IMR-90 (cell line): ENCODE measurements around the gene RBM15B. TPM values are rescaled to one million over a fixed set of nuclear protein-coding genes. Genes with fewer than 3 reads are reported as not detected.

ENCODE experiments used
- ATAC-seq: fragments of 200-7000 bp; cut with Tn5 transposase; 2 replicates; pipeline ENCODE4 v1.9.1; 2020; ENCODE audit warnings: low read depth, mild to moderate bottlenecking, moderate library complexity
- BruUV-seq: library from RNA; stranded (reverse); fragments of 400-500 nt; replicated peaks from 2 replicates; lab custom pipeline; 2021; lab: Mats Ljungman, UMichigan
- CTCF ChIA-PET: fragments of 300-600 bp; formaldehyde crosslinking; extraction: SDS; loops from one replicate; lab custom pipeline; 2021; ENCODE audit warnings: antibody characterized with exemption; lab: Yijun Ruan, JAX
- POLR2A ChIA-PET: fragments of 300-600 bp; sonication (Branson Sonifier 250); formaldehyde crosslinking; loops from one replicate; lab custom pipeline; 2022; ENCODE audit warnings: antibody characterized with exemption; ENCODE audit not compliant: unreplicated experiment; lab: Charles Lee
- DNase-seq: peaks from one replicate; pipeline ENCODE4 v3.0.0; 2013
- H2AFZ ChIP-seq: replicated peaks from 2 replicates; pipeline ENCODE3; 2013; ENCODE audit warnings: low read length, mild to moderate bottlenecking; ENCODE audit not compliant: poor library complexity
- H2AK5ac ChIP-seq: 2 replicates; pipeline ENCODE4 v1.6.1; 2013; ENCODE audit warnings: low read depth, low read length, inconsistent platforms
- H2AK9ac ChIP-seq: replicated peaks from 2 replicates; pipeline ENCODE3; 2013; ENCODE audit warnings: mild to moderate bottlenecking, low read depth, low read length, moderate library complexity; ENCODE audit not compliant: poor library complexity
- H2BK120ac ChIP-seq: 2 replicates; pipeline ENCODE4 v1.6.1; 2013; ENCODE audit warnings: low read depth, low read length, inconsistent platforms
- H2BK15ac ChIP-seq: 3 replicates; pipeline ENCODE4 v1.6.1; 2013; ENCODE audit warnings: low read depth, low read length, inconsistent platforms
- H2BK20ac ChIP-seq: 2 replicates; pipeline ENCODE4 v1.6.1; 2013; ENCODE audit warnings: low read depth, mild to moderate bottlenecking, inconsistent platforms, low read length, moderate library complexity
- H2BK5ac ChIP-seq: 2 replicates; pipeline ENCODE4 v1.6.1; 2013; ENCODE audit warnings: mild to moderate bottlenecking, low read depth, low read length, inconsistent platforms; ENCODE audit not compliant: poor library complexity, severe bottlenecking
- H3K14ac ChIP-seq: replicated peaks from 2 replicates; pipeline ENCODE4 v1.6.1; 2013; ENCODE audit warnings: low read depth, low read length, inconsistent platforms
- H3K18ac ChIP-seq: 2 replicates; pipeline ENCODE4 v1.6.1; 2013; ENCODE audit warnings: low read depth, low read length, control low read depth
- H3K23ac ChIP-seq: 2 replicates; pipeline ENCODE4 v1.6.1; 2013; ENCODE audit warnings: low read depth, low read length, inconsistent platforms
- H3K27ac ChIP-seq: 2 replicates; pipeline ENCODE4 v1.5.1; 2013; ENCODE audit warnings: mild to moderate bottlenecking, control low read depth, low read length; ENCODE audit not compliant: insufficient read depth
- H3K27me3 ChIP-seq: 2 replicates; pipeline ENCODE4 v1.6.1; 2013; ENCODE audit warnings: low read length; ENCODE audit not compliant: control insufficient read depth, insufficient read depth
- H3K36me3 ChIP-seq: 2 replicates; pipeline ENCODE4 v1.6.1; 2013; ENCODE audit warnings: low read length, mixed read lengths; ENCODE audit not compliant: control insufficient read depth, insufficient read depth
- H3K4ac ChIP-seq: 2 replicates; pipeline ENCODE4 v1.6.1; 2013; ENCODE audit warnings: low read depth, low read length, inconsistent platforms
- H3K4me1 ChIP-seq: 2 replicates; pipeline ENCODE4 v1.6.1; 2013; ENCODE audit warnings: low read length, mixed read lengths; ENCODE audit not compliant: control insufficient read depth, insufficient read depth
- H3K4me2 ChIP-seq: 2 replicates; pipeline ENCODE4 v1.6.1; 2013; ENCODE audit warnings: low read depth, mild to moderate bottlenecking, control low read depth, low read length, moderate library complexity
- H3K4me3 ChIP-seq: 2 replicates; pipeline ENCODE4 v1.5.1; 2013; ENCODE audit warnings: low read depth, mild to moderate bottlenecking, control low read depth, low read length, moderate library complexity; ENCODE audit not compliant: insufficient read depth
- H3K56ac ChIP-seq: 2 replicates; pipeline ENCODE4 v1.6.1; 2013; ENCODE audit warnings: low read length, inconsistent platforms; ENCODE audit not compliant: insufficient read depth; ENCODE audit errors: extremely low read depth
- H3K79me1 ChIP-seq, 2 experiments: 2 replicates each; pipeline ENCODE4 v1.6.1; 2013; ENCODE audit warnings: low read length in 2 of 2, inconsistent platforms in 1 of 2, low read depth in 1 of 2
- H3K9ac ChIP-seq: 2 replicates; pipeline ENCODE4 v1.6.1; 2013; ENCODE audit warnings: low read depth, low read length, control low read depth
- H3K9me1 ChIP-seq: 2 replicates; pipeline ENCODE4 v1.6.1; 2013; ENCODE audit warnings: low read length, inconsistent platforms; ENCODE audit not compliant: insufficient read depth
- H3K9me3 ChIP-seq: 2 replicates; pipeline ENCODE4 v1.6.1; 2013; ENCODE audit warnings: low read length; ENCODE audit not compliant: control insufficient read depth, insufficient read depth
- H4K20me1 ChIP-seq: 2 replicates; pipeline ENCODE4 v1.6.1; 2013; ENCODE audit warnings: low read length, inconsistent platforms; ENCODE audit not compliant: insufficient read depth
- H4K5ac ChIP-seq: 2 replicates; pipeline ENCODE4 v1.6.1; 2013; ENCODE audit warnings: mild to moderate bottlenecking, low read depth, low read length, control low read depth
- H4K8ac ChIP-seq, 2 experiments: 2 replicates each; pipeline ENCODE4 v1.6.1; 2013; ENCODE audit warnings: low read depth in 2 of 2, low read length in 2 of 2, control low read depth in 1 of 2, inconsistent platforms in 1 of 2
- H4K91ac ChIP-seq: 2 replicates; pipeline ENCODE4 v1.6.1; 2013; ENCODE audit warnings: low read depth, low read length, inconsistent platforms; ENCODE audit not compliant: insufficient read depth
- BHLHE40 ChIP-seq: fragments of 150-350 bp; IDR thresholded peaks from 2 replicates; pipeline ENCODE4 v1.6.1; 2016; ENCODE audit warnings: mild to moderate bottlenecking, low read depth, low read length
- CTCF ChIP-seq: conservative IDR thresholded peaks from 2 replicates; pipeline ENCODE4 v1.5.1; 2012; ENCODE audit warnings: mild to moderate bottlenecking, low read depth, low read length, improper control_type of control experiment
- ELK1 ChIP-seq: fragments of 150-350 bp; IDR thresholded peaks from 2 replicates; pipeline ENCODE4 v1.6.1; 2016; ENCODE audit warnings: low read depth, mild to moderate bottlenecking, low read length, moderate library complexity, borderline replicate concordance
- FOS ChIP-seq: fragments of 150-350 bp; IDR thresholded peaks from 2 replicates; pipeline ENCODE4 v1.6.1; 2016; ENCODE audit warnings: low read depth, low read length
- MAZ ChIP-seq: IDR thresholded peaks from 2 replicates; pipeline ENCODE4 v1.6.1; 2012; ENCODE audit warnings: low read depth, mild to moderate bottlenecking, low read length, improper control_type of control experiment, moderate library complexity, borderline replicate concordance
- RAD21 ChIP-seq: IDR thresholded peaks from 2 replicates; pipeline ENCODE4 v1.6.1; 2012; ENCODE audit warnings: low read length, improper control_type of control experiment
- RCOR1 ChIP-seq: IDR thresholded peaks from 2 replicates; pipeline ENCODE4 v1.6.1; 2012; ENCODE audit warnings: mild to moderate bottlenecking, low read length, improper control_type of control experiment; ENCODE audit not compliant: insufficient replicate concordance
- SMC3 ChIP-seq: fragments of 150-350 bp; IDR thresholded peaks from 2 replicates; pipeline ENCODE4 v1.6.1; 2016; ENCODE audit warnings: low read depth, mild to moderate bottlenecking, antibody characterized with exemption, low read length, moderate library complexity
- USF2 ChIP-seq: fragments of 150-350 bp; IDR thresholded peaks from 2 replicates; pipeline ENCODE4 v1.6.1; 2017; ENCODE audit warnings: mild to moderate bottlenecking, antibody characterized with exemption, low read length, low read depth
- WGBS, 2 experiments: methylation state at CpG; one replicate each; pipeline versions ENCODE4 v1.1.5 to v1.1.7; 2013; ENCODE audit warnings: missing lambda C conversion rate in 2 of 2; ENCODE audit not compliant: insufficient read length in 1 of 2; ENCODE audit errors: extremely low coverage in 2 of 2; 5-methylcytosine and 5-hydroxymethylcytosine counted together
- dilution Hi-C: fragments of 300-500 bp; cut with HindIII; formaldehyde crosslinking; loops from one replicate; pipeline ENCODE4 v1.14.3; 2018; ENCODE audit warnings: low sequenced_read_pairs; ENCODE audit not compliant: unreplicated experiment
- in situ Hi-C: fragments of 300-500 bp; cut with MboI; formaldehyde crosslinking; loops from 3 replicates; pipeline ENCODE4 v1.14.3; 2019; ENCODE audit warnings: low sequenced_read_pairs, inconsistent platforms, mixed read lengths
- intact Hi-C: fragments of 100-400 bp; cut with micrococcal nuclease; formaldehyde crosslinking; loops from 2 replicates; pipeline ENCODE4 v1.10.0; 2022
- polyA plus RNA-seq, 3 experiments: library from polyadenylated mRNA; depleted of rRNA; stranded (reverse); fragments of >200 nt; gene quantifications; 2 replicates each; pipeline ENCODE4 v1.2.3, GENCODE V29; 2012; ENCODE audit warnings: low replicate concordance in 1 of 3
- total RNA-seq: library from RNA; depleted of rRNA; stranded (reverse); fragments of >200 nt; gene quantifications from 2 replicates; pipeline ENCODE4 v1.2.3, GENCODE V29; 2012

RBM15B gene
- total and polyA plus RNA-seq, 2 of the 4 experiments (the other 2 are of a cell fraction): 16.2 to 17.4 TPM

- Histone ChIP-seq H3K27ac (peak overlapping the region; percentile 77), H2AFZ (peak overlapping the region; percentile 91), H2BK15ac (no peak overlapping the region), H4K20me1 (peaks cover 81% of the 10 kb centered on the region), H3K36me3 (peaks cover 57% of the 10 kb centered on the region), H3K9ac (peak overlapping the region; percentile 78), H4K91ac (no peak overlapping the region), H3K4me2 (peak overlapping the region; percentile 93), H3K4ac (peak overlapping the region; percentile 83; the same call in 1 of the 2 replicates), H2BK20ac (no peak overlapping the region), H2BK5ac (peak overlapping the region; percentile 46), H2AK9ac (peak overlapping the region; percentile 68), H4K8ac (peak overlapping the region in 1 of 2 experiments; percentile 89; a peak in 2 of 4 replicates), H3K4me1 (peaks cover 34% of the 10 kb centered on the region), H3K79me1 (peaks cover 31 to 81% of the 10 kb centered on the region in 2 experiments), H3K14ac (peak overlapping the region; percentile 74), H2AK5ac (peak overlapping the region; percentile 65; the same call in 1 of the 2 replicates), H3K4me3 (peak overlapping the region; percentile 39), H3K23ac (peak overlapping the region; percentile 66; the same call in 1 of the 2 replicates), H3K9me3 (no peaks in the 10 kb centered on the region), H2BK120ac (no peak overlapping the region), H3K18ac (no peak overlapping the region), H4K5ac (peak overlapping the region; percentile 92), H3K27me3 (no peaks in the 10 kb centered on the region), H3K56ac (no peak overlapping the region; the same call in 1 of the 2 replicates), H3K9me1 (peaks cover 15% of the 10 kb centered on the region)
- in situ Hi-C loops (loop anchor here (25.0 kb wide), 2 partner anchors 547 to 1053 kb away; partner anchors contain the start of genes PARP3, RASSF1, RRP9 and TUSC2), dilution Hi-C loops (no loop called here), intact Hi-C loops (loop anchor here (1.0 kb wide), 2 partner anchors 292 to 774 kb away; no protein-coding TSS in a partner anchor)
- BruUV-seq: no TSS peak
- ChIA-PET CTCF (interaction anchor here (1.0 to 1.3 kb wide), 2 partner anchors 20 to 292 kb away, joined by 3 read pairs; no protein-coding TSS in a partner anchor), POLR2A (no interaction called here)
- no peak for ATAC-seq
- TF ChIP-seq BHLHE40: no peak
- no peak for TF ChIP-seq FOS
- no peak for TF ChIP-seq CTCF
- TF ChIP-seq RAD21: no peak
- no peak for TF ChIP-seq MAZ
- TF ChIP-seq SMC3: no peak
- TF ChIP-seq ELK1: no peak
- no peak for TF ChIP-seq RCOR1
- no peak for TF ChIP-seq USF2
- DNase-seq: no peak
- WGBS, 2 experiments: 18% methylated on average over 9 of the region's 29 CpGs; no CpG with 5 or more reads in 1 of the 2 experiments
Measured at GRCh38 chr3:51390246-51391074, 625 bp upstream of the RBM15B start.
